ENCODE measurements around the gene PKN1. TPM values are rescaled to one million over a fixed set of nuclear protein-coding genes. Genes with fewer than 3 reads are reported as not detected.
"Not testable (repeated sequence)": the region's sequence is repeated elsewhere in the genome, so short reads cannot be mapped to it uniquely, and the experiment has no call there.

The PKN1 gene
- total RNA-seq, 1 donor from 2014 or later: 207 TPM

- no peaks in the 10 kb centered on the region for H3K36me3 Mint-ChIP-seq (ENCODE audit: low read depth, unreplicated experiment)
- H3K27me3 Mint-ChIP-seq (ENCODE audit: unreplicated experiment): peaks cover 2% of the 10 kb centered on the region
- DNase-seq (ENCODE audit: low spot score): no peak
- TF ChIP-seq, protein P1, sequence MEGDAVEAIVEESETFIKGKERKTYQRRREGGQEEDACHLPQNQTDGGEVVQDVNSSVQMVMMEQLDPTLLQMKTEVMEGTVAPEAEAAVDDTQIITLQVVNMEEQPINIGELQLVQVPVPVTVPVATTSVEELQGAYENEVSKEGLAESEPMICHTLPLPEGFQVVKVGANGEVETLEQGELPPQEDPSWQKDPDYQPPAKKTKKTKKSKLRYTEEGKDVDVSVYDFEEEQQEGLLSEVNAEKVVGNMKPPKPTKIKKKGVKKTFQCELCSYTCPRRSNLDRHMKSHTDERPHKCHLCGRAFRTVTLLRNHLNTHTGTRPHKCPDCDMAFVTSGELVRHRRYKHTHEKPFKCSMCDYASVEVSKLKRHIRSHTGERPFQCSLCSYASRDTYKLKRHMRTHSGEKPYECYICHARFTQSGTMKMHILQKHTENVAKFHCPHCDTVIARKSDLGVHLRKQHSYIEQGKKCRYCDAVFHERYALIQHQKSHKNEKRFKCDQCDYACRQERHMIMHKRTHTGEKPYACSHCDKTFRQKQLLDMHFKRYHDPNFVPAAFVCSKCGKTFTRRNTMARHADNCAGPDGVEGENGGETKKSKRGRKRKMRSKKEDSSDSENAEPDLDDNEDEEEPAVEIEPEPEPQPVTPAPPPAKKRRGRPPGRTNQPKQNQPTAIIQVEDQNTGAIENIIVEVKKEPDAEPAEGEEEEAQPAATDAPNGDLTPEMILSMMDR (IDR thresholded peaks at IDR 0.05; ENCODE audit: unreplicated experiment): no peak
- no peaks in the 10 kb centered on the region for H3K9me3 Mint-ChIP-seq (ENCODE audit: unreplicated experiment)
- no peaks in the 10 kb centered on the region for H3K4me1 Mint-ChIP-seq (ENCODE audit: unreplicated experiment)
- H3K4me3 Mint-ChIP-seq (ENCODE audit: unreplicated experiment): no peak overlapping the region
- no peak overlapping the region for H3K27ac Mint-ChIP-seq (ENCODE audit: unreplicated experiment)
These were observed 41.8 kb upstream of the PKN1 start for GRCh38 chr19:14391156-14391821.

DNA sequence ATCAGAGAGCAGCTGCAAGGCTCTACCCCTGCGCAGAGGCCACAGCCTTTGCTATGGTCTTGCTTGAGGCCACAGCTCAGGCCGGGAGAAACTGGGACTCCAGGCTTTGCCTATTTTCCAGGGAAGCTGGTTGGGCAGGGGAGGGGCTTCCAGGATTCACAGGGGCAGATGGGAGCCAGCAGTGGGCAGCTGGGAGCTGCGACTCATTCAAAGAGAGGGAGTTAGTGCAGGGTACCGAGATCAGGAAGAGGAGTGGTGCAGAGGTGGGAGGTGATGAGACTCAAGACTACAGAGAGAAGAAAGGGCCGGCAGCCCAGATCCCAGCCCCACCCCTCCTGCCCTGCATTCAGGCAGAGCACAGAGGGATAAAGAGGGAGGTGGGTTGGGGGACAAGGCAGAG, 39.8 kb upstream of the PKN1 start:
- H3K27me3 Mint-ChIP-seq (ENCODE audit: unreplicated experiment): peaks cover 4% of the 10 kb centered on the region

DNA sequence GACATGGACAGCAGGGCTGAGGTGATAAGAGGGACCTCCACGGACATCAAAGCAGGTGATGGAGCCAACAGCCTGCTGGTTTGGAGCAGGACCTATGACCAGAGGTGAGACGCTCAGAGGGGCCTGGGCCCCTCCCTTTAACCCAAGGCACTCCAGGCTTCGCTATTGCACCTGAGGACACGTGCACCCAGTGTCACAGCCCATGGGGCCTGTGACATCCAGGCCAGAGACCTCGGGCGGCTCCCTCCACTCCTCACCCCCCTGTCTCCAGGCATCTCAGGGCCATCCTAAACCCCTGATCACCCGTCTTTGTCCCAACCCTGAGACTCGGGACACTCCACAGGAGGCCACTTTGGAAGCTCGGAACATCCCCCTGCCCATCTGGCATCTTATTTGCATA, 38.9 kb upstream of the PKN1 start:
- Mint-ChIP-seq H3K27ac (ENCODE audit: unreplicated experiment) (no peak overlapping the region), H3K4me3 (ENCODE audit: unreplicated experiment) (no peak overlapping the region), H3K36me3 (ENCODE audit: low read depth, unreplicated experiment) (no peaks in the 10 kb centered on the region), H3K27me3 (ENCODE audit: unreplicated experiment) (peaks cover 4% of the 10 kb centered on the region), H3K9me3 (ENCODE audit: unreplicated experiment) (no peaks in the 10 kb centered on the region), H3K4me1 (ENCODE audit: unreplicated experiment) (no peaks in the 10 kb centered on the region)
- DNase-seq (ENCODE audit: low spot score): no peak
- TF ChIP-seq, protein P1 (IDR thresholded peaks at IDR 0.05; ENCODE audit: unreplicated experiment): no peak

More for the DNA sequence above, 39.8 kb upstream of the PKN1 start:
- TF ChIP-seq, protein P1 (IDR thresholded peaks at IDR 0.05; ENCODE audit: unreplicated experiment): no peak
- no peaks in the 10 kb centered on the region for H3K9me3 Mint-ChIP-seq (ENCODE audit: unreplicated experiment)
- no peaks in the 10 kb centered on the region for H3K36me3 Mint-ChIP-seq (ENCODE audit: low read depth, unreplicated experiment)
- DNase-seq (ENCODE audit: low spot score): no peak
- no peak overlapping the region for H3K27ac Mint-ChIP-seq (ENCODE audit: unreplicated experiment)
- peak overlapping the region; percentile 50 for H3K4me3 Mint-ChIP-seq (ENCODE audit: unreplicated experiment)
- no peaks in the 10 kb centered on the region for H3K4me1 Mint-ChIP-seq (ENCODE audit: unreplicated experiment)

DNA sequence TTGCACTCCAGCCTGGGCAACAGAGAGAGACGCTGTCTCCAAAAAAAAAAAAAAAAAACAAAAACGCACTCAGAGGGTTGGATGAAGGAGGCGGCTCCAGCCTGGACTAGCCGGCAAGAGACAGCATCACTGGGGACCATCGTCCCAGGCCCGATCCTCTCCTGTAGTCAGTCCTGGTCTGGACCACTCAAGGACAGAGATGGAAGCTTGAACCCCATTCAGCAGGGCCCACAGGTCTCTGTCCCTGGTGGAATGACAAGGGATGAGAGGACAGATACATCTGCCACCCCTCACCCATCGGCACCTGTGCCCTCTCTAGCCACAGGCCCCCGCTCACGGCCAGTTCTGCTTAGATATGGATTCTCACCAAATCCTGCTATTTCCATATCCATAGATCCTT, 37.8 kb upstream of the PKN1 start:
- Mint-ChIP-seq H3K27ac (ENCODE audit: unreplicated experiment) (no peak overlapping the region), H3K9me3 (ENCODE audit: unreplicated experiment) (no peaks in the 10 kb centered on the region), H3K4me1 (ENCODE audit: unreplicated experiment) (no peaks in the 10 kb centered on the region), H3K36me3 (ENCODE audit: low read depth, unreplicated experiment) (no peaks in the 10 kb centered on the region), H3K27me3 (ENCODE audit: unreplicated experiment) (peaks cover 4% of the 10 kb centered on the region), H3K4me3 (ENCODE audit: unreplicated experiment) (no peak overlapping the region)
- no peak for DNase-seq (ENCODE audit: low spot score)
- TF ChIP-seq, protein P1 (IDR thresholded peaks at IDR 0.05; ENCODE audit: unreplicated experiment): no peak

GRCh38 chr19:14395710-14396336, 37.3 kb upstream of the PKN1 start:
- Mint-ChIP-seq H3K27me3 (ENCODE audit: unreplicated experiment) (peaks cover 4% of the 10 kb centered on the region), H3K4me1 (ENCODE audit: unreplicated experiment) (no peaks in the 10 kb centered on the region), H3K4me3 (ENCODE audit: unreplicated experiment) (no peak overlapping the region), H3K27ac (ENCODE audit: unreplicated experiment) (no peak overlapping the region), H3K36me3 (ENCODE audit: low read depth, unreplicated experiment) (no peaks in the 10 kb centered on the region), H3K9me3 (ENCODE audit: unreplicated experiment) (no peaks in the 10 kb centered on the region)
- TF ChIP-seq, protein P1 (IDR thresholded peaks at IDR 0.05; ENCODE audit: unreplicated experiment): no peak
- no peak for DNase-seq (ENCODE audit: low spot score)

GRCh38 chr19:14396730-14397129, 36.4 kb upstream of the PKN1 start:
- H3K9me3 Mint-ChIP-seq (ENCODE audit: unreplicated experiment): not testable (repeated sequence)

GRCh38 chr19:14397168-14397567, 35.9 kb upstream of the PKN1 start:
- DNase-seq (ENCODE audit: low spot score); H3K9me3 Mint-ChIP-seq (ENCODE audit: unreplicated experiment); H3K4me3 Mint-ChIP-seq (ENCODE audit: unreplicated experiment); H3K4me1 Mint-ChIP-seq (ENCODE audit: unreplicated experiment); H3K27me3 Mint-ChIP-seq (ENCODE audit: unreplicated experiment); H3K36me3 Mint-ChIP-seq (ENCODE audit: low read depth, unreplicated experiment); H3K27ac Mint-ChIP-seq (ENCODE audit: unreplicated experiment): not testable (repeated sequence)

More at GRCh38 chr19:14396730-14397129, 36.4 kb upstream of the PKN1 start:
- not testable (repeated sequence) for DNase-seq (ENCODE audit: low spot score); H3K4me1 Mint-ChIP-seq (ENCODE audit: unreplicated experiment); H3K36me3 Mint-ChIP-seq (ENCODE audit: low read depth, unreplicated experiment); H3K27ac Mint-ChIP-seq (ENCODE audit: unreplicated experiment); H3K4me3 Mint-ChIP-seq (ENCODE audit: unreplicated experiment); H3K27me3 Mint-ChIP-seq (ENCODE audit: unreplicated experiment)

All from endothelial cell (in vitro differentiated cells).